Neural progenitor cell (in vitro differentiated cells): ENCODE results near the gene PRTFDC1. TPM values are rescaled to one million over a fixed set of nuclear protein-coding genes. Genes with fewer than 3 reads are reported as not detected.

Experiments
- DNase-seq: peaks from one replicate; pipeline ENCODE4 v3.0.0-alpha.2; 2016; ENCODE audit warnings: low spot score
- H2AFZ ChIP-seq: fragments of 200-600 bp; sonication (generic); replicated peaks from 2 replicates; pipeline ENCODE4 v1.6.1; 2016; ENCODE audit warnings: antibody characterized with exemption
- H3F3A ChIP-seq: fragments of 200-600 bp; sonication (generic); 2 replicates; pipeline ENCODE4 v1.6.1; 2016; ENCODE audit warnings: antibody characterized with exemption, low read depth
- H3K27ac ChIP-seq: fragments of 200-600 bp; sonication (generic); 2 replicates; pipeline ENCODE4 v1.5.1; 2016; ENCODE audit warnings: mild to moderate bottlenecking
- H3K27me3 ChIP-seq: fragments of 200-600 bp; sonication (generic); 2 replicates; pipeline ENCODE4 v1.6.1; 2016; ENCODE audit warnings: mild to moderate bottlenecking, moderate library complexity
- H3K36me3 ChIP-seq: fragments of 200-600 bp; sonication (generic); 2 replicates; pipeline ENCODE4 v1.5.1; 2016
- H3K4me1 ChIP-seq: fragments of 200-600 bp; sonication (generic); 2 replicates; pipeline ENCODE4 v1.6.1; 2016; ENCODE audit warnings: mixed run types
- H3K4me2 ChIP-seq: fragments of 200-600 bp; sonication (generic); 2 replicates; pipeline ENCODE4 v1.6.1; 2016
- H3K4me3 ChIP-seq: fragments of 200-600 bp; sonication (generic); 2 replicates; pipeline ENCODE4 v1.5.1; 2016
- H3K79me2 ChIP-seq: fragments of 200-600 bp; sonication (generic); 2 replicates; pipeline ENCODE4 v1.6.1; 2016; ENCODE audit warnings: low read depth
- H3K9ac ChIP-seq: fragments of 200-600 bp; sonication (generic); 2 replicates; pipeline ENCODE4 v1.6.1; 2016
- H3K9me3 ChIP-seq: fragments of 200-600 bp; sonication (generic); 2 replicates; pipeline ENCODE4 v1.5.1; 2016; ENCODE audit warnings: low read depth
- H4K20me1 ChIP-seq: fragments of 200-600 bp; sonication (generic); 2 replicates; pipeline ENCODE4 v1.6.1; 2016; ENCODE audit warnings: low read depth
- H3K27ac Mint-ChIP-seq: 3 replicates; pipeline ENCODE4 v1.8.0; 2021; ENCODE audit warnings: mixed read lengths
- H3K27me3 Mint-ChIP-seq: 2 replicates; pipeline ENCODE4 v1.8.0; 2022; ENCODE audit warnings: low read depth, mild to moderate bottlenecking, inconsistent platforms, moderate library complexity, mixed read lengths; ENCODE audit not compliant: insufficient read depth
- H3K36me3 Mint-ChIP-seq: 3 replicates; pipeline ENCODE4 v1.8.0; 2021; ENCODE audit warnings: mixed read lengths
- H3K4me1 Mint-ChIP-seq: 3 replicates; pipeline ENCODE4 v1.8.0; 2021; ENCODE audit warnings: mixed read lengths
- H3K4me3 Mint-ChIP-seq: 3 replicates; pipeline ENCODE4 v1.8.0; 2021; ENCODE audit warnings: mild to moderate bottlenecking, moderate library complexity, mixed read lengths
- H3K9me3 Mint-ChIP-seq: 3 replicates; pipeline ENCODE4 v1.8.0; 2020; ENCODE audit warnings: mixed read lengths
- EZH2 ChIP-seq: fragments of 200-600 bp; sonication (generic); IDR thresholded peaks from 2 replicates; pipeline ENCODE4 v1.6.1; 2017; ENCODE audit warnings: antibody characterized with exemption, mild to moderate bottlenecking, moderate library complexity
- EZH2phosphoT487 ChIP-seq: fragments of 200-600 bp; sonication (generic); IDR thresholded peaks from 2 replicates; pipeline ENCODE4 v1.6.1; 2017; ENCODE audit warnings: antibody characterized with exemption
- total RNA-seq: library from RNA; depleted of rRNA; stranded (reverse); fragments of >200 nt; gene quantifications from 2 replicates; pipeline ENCODE4 v1.2.3, GENCODE V29; 2015; ENCODE audit warnings: low replicate concordance
- TF ChIP-seq, protein P1 (sequence below): fragments of 200-600 bp; sonication (generic); IDR thresholded peaks from 2 replicates; pipeline ENCODE4 v1.5.1; 2017; ENCODE audit warnings: antibody characterized with exemption, mild to moderate bottlenecking

The PRTFDC1 gene
- total RNA-seq, 1 donor from 2014 or later = 37.7 TPM

DNA sequence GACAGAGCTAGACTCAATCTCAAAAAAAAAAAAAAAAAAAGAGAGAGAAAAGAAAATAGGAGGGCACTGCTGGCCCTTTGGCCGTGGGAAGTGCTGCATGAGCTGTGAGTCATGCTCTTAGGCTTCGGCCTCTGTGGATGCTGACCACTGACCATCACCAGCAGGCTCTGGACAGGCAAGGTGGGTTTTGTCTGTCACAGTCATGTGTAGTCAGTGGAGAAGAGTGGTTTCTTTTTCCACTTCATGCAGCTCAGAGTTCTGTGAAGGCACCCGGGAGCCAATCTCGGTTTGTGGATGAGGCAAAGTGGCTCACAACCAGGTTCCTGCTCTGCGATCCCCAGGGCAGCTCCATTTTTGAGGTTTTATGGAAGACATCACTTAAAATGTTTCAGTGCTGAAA, 58.1 kb downstream of the PRTFDC1 start:
- Mint-ChIP-seq H3K4me1 (peaks cover 9% of the 10 kb centered on the region), H3K27me3 (no peaks in the 10 kb centered on the region), H3K9me3 (no peaks in the 10 kb centered on the region), H3K27ac (no peak overlapping the region), H3K36me3 (no peaks in the 10 kb centered on the region), H3K4me3 (no peak overlapping the region)
- H3K4me1 ChIP-seq = no peaks in the 10 kb centered on the region
- no peak overlapping the region for H3K9ac ChIP-seq
- H3K4me3 ChIP-seq = no peak overlapping the region
- no peaks in the 10 kb centered on the region for H3K79me2 ChIP-seq
- no peak overlapping the region for H2AFZ ChIP-seq
- no peak for TF ChIP-seq EZH2phosphoT487
- TF ChIP-seq, protein P1, sequence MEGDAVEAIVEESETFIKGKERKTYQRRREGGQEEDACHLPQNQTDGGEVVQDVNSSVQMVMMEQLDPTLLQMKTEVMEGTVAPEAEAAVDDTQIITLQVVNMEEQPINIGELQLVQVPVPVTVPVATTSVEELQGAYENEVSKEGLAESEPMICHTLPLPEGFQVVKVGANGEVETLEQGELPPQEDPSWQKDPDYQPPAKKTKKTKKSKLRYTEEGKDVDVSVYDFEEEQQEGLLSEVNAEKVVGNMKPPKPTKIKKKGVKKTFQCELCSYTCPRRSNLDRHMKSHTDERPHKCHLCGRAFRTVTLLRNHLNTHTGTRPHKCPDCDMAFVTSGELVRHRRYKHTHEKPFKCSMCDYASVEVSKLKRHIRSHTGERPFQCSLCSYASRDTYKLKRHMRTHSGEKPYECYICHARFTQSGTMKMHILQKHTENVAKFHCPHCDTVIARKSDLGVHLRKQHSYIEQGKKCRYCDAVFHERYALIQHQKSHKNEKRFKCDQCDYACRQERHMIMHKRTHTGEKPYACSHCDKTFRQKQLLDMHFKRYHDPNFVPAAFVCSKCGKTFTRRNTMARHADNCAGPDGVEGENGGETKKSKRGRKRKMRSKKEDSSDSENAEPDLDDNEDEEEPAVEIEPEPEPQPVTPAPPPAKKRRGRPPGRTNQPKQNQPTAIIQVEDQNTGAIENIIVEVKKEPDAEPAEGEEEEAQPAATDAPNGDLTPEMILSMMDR = no peak
- no peaks in the 10 kb centered on the region for H3K9me3 ChIP-seq
- H3F3A ChIP-seq = no peaks in the 10 kb centered on the region
- DNase-seq = no peak
- H3K36me3 ChIP-seq = no peaks in the 10 kb centered on the region
- H3K4me2 ChIP-seq = no peak overlapping the region
- no peak overlapping the region for H3K27ac ChIP-seq
- H4K20me1 ChIP-seq = no peaks in the 10 kb centered on the region
- H3K27me3 ChIP-seq = no peaks in the 10 kb centered on the region

DNA sequence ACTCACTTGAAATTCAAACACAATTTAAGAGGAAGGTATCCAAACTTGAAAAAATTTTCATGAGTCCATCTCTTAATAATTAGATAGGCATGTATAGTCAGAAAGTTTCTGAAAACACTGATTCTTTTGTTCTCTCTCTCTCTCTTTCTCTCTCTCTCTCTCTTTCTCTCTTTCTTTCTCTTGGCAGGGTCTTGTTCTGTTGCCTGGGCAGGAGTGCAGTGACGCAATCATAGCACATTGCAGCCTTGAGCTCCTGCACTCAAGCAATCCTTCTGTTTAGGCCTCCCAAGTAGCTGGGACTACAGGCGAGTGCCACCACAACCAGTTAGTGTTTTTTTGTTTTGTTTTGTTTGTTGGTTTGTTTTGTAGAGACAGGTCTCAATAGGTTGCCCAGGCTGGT, 59.3 kb downstream of the PRTFDC1 start:
- no peak for DNase-seq
- no peak overlapping the region for H3K4me3 ChIP-seq
- Mint-ChIP-seq H3K9me3 (no peaks in the 10 kb centered on the region), H3K27ac (no peak overlapping the region), H3K27me3 (no peaks in the 10 kb centered on the region), H3K4me1 (peaks cover 9% of the 10 kb centered on the region), H3K4me3 (no peak overlapping the region), H3K36me3 (no peaks in the 10 kb centered on the region)
- H4K20me1 ChIP-seq = no peaks in the 10 kb centered on the region
- H2AFZ ChIP-seq = no peak overlapping the region
- TF ChIP-seq EZH2phosphoT487 (no peak), EZH2 (no peak)
- TF ChIP-seq, protein P1 = no peak
- H3K36me3 ChIP-seq = no peaks in the 10 kb centered on the region
- H3K79me2 ChIP-seq = no peaks in the 10 kb centered on the region
- no peaks in the 10 kb centered on the region for H3K4me1 ChIP-seq
- H3K27ac ChIP-seq = no peak overlapping the region
- no peak overlapping the region for H3K9ac ChIP-seq
- H3K27me3 ChIP-seq = no peaks in the 10 kb centered on the region
- H3F3A ChIP-seq = no peaks in the 10 kb centered on the region
- H3K4me2 ChIP-seq = no peak overlapping the region
- no peaks in the 10 kb centered on the region for H3K9me3 ChIP-seq

DNA sequence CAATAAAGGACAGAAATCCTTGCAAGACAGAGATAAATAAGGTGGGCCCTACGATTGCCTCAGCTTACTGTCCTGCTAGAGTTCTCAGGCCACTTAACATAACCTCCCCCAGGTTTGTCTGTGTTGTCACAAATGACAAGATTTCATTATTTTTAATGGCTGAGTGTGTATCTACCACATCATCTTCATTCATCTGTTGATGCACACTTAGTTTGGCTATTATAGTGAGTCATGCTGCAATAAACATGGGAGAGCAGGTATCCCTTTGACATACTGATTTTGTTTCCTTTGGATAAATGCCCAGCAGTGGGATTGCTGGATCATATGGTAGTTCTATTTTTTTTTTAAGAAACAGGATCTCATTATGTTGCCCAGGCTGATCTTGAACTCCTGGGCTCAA, 60.6 kb downstream of the PRTFDC1 start:
- H3K4me1 ChIP-seq = no peaks in the 10 kb centered on the region
- no peak for DNase-seq
- H3K4me3 ChIP-seq = no peak overlapping the region
- no peak overlapping the region for H3K27ac Mint-ChIP-seq
- H2AFZ ChIP-seq = no peak overlapping the region
- TF ChIP-seq EZH2phosphoT487 (no peak), EZH2 (no peak)
- TF ChIP-seq, protein P1 = no peak
- H4K20me1 ChIP-seq = no peaks in the 10 kb centered on the region
- no peak overlapping the region for H3K4me3 Mint-ChIP-seq
- no peak overlapping the region for H3K9ac ChIP-seq
- H3K79me2 ChIP-seq = no peaks in the 10 kb centered on the region
- H3F3A ChIP-seq = no peaks in the 10 kb centered on the region
- H3K36me3 ChIP-seq = no peaks in the 10 kb centered on the region
- H3K4me1 Mint-ChIP-seq = no peaks in the 10 kb centered on the region
- no peaks in the 10 kb centered on the region for H3K9me3 Mint-ChIP-seq
- H3K27me3 Mint-ChIP-seq = no peaks in the 10 kb centered on the region
- H3K4me2 ChIP-seq = no peak overlapping the region
- no peaks in the 10 kb centered on the region for H3K36me3 Mint-ChIP-seq
- no peaks in the 10 kb centered on the region for H3K9me3 ChIP-seq
- no peaks in the 10 kb centered on the region for H3K27me3 ChIP-seq
- H3K27ac ChIP-seq = no peak overlapping the region

DNA sequence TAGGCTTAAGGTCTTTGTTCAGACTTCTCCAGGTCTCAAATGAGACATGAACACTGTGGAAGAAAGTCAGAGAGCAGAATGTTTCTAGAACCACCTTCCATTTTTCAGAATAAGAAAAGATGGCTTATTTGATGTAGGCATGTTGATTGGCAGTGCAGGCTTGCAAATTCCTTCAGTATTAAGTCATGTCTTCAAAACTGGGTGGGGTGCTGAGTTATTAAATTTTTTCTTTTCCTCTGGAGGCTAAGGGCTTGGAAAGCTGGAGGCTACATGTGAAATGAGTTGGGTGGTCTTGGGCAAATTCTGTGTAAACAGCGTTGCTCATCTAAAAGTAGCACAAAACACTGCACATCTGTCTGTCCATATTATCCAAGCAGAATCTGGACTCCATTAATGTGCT, 62.8 kb downstream of the PRTFDC1 start:
- no peak overlapping the region for H2AFZ ChIP-seq
- no peak overlapping the region for H3K4me3 ChIP-seq
- H3K79me2 ChIP-seq = no peaks in the 10 kb centered on the region
- no peak overlapping the region for H3K27ac Mint-ChIP-seq
- peaks cover under 1% of the 10 kb centered on the region for H3K4me1 ChIP-seq
- H3K9ac ChIP-seq = no peak overlapping the region
- no peaks in the 10 kb centered on the region for H3K9me3 Mint-ChIP-seq
- H3K27me3 ChIP-seq = no peaks in the 10 kb centered on the region
- no peak overlapping the region for H3K27ac ChIP-seq
- no peaks in the 10 kb centered on the region for H3K36me3 Mint-ChIP-seq
- H3F3A ChIP-seq = no peaks in the 10 kb centered on the region
- no peak overlapping the region for H3K4me2 ChIP-seq
- no peak overlapping the region for H3K4me3 Mint-ChIP-seq
- no peaks in the 10 kb centered on the region for H3K9me3 ChIP-seq
- TF ChIP-seq, protein P1 = no peak
- TF ChIP-seq EZH2 = no peak
- no peak for TF ChIP-seq EZH2phosphoT487
- no peaks in the 10 kb centered on the region for H3K4me1 Mint-ChIP-seq
- H3K27me3 Mint-ChIP-seq = no peaks in the 10 kb centered on the region
- no peak for DNase-seq
- no peaks in the 10 kb centered on the region for H3K36me3 ChIP-seq
- no peaks in the 10 kb centered on the region for H4K20me1 ChIP-seq
